Measurements from ENCODE around the gene TRAPPC8. TPM values are rescaled to one million over a fixed set of nuclear protein-coding genes. Genes with fewer than 3 reads are reported as not detected.
"Not testable (repeated sequence)": the region's sequence is repeated elsewhere in the genome, so short reads cannot be mapped to it uniquely, and the experiment has no call there.

Gene TRAPPC8
- total RNA-seq, 4 donors from 2014 or later: 51.5 to 69.9 (median 55.0) TPM

- intact Hi-C loops (cut with DNase I; ENCODE audit: low total_unique reads): loop anchor here (10.0 kb wide), 1 partner anchor 265 kb away; no protein-coding TSS in a partner anchor
- in situ Hi-C loops (cut with MboI; ENCODE audit: low pct_ligation_motif_present in 1 of 4, low pct_unique_long_range_greater_than_20kb in 1 of 4, low sequenced_read_pairs in 3 of 4): loop anchor here in 3 of 4 donors (25.0 kb wide), 1 partner anchor 258 kb away; no protein-coding TSS in a partner anchor
These were observed 123.1 kb downstream of the TRAPPC8 start for GRCh38 chr18:31819925-31820229.

GRCh38 chr18:31819106-31819924, 123.6 kb downstream of the TRAPPC8 start:
- Histone ChIP-seq H3K9me3 (no peaks in the 10 kb centered on the region), H3K36me3 (no peaks in the 10 kb centered on the region), H3K4me1 (no peaks in the 10 kb centered on the region), H3K27me3 (no peaks in the 10 kb centered on the region), H3K27ac (no peak overlapping the region), H3K4me3 (no peak overlapping the region)
- in situ Hi-C loops (cut with MboI; ENCODE audit: low pct_ligation_motif_present in 1 of 4, low pct_unique_long_range_greater_than_20kb in 1 of 4, low sequenced_read_pairs in 3 of 4): loop anchor here in 3 of 4 donors (25.0 kb wide), 1 partner anchor 257 kb away; no protein-coding TSS in a partner anchor
- no peak for TF ChIP-seq POLR2AphosphoS5 (IDR thresholded peaks at IDR 0.05)
- peak; percentile 59 to 70 (median 65) for TF ChIP-seq CTCF (IDR thresholded peaks at IDR 0.05)
- 6 to 69% methylated on average over 2 to 11 of the region's 11 CpGs for WGBS, 2 donors (ENCODE audit: low coverage in 1 of 2)
- intact Hi-C loops (cut with DNase I; ENCODE audit: low total_unique reads): no loop called here
- no peak for DNase-seq

More at GRCh38 chr18:31819925-31820229, 123.1 kb downstream of the TRAPPC8 start:
- Histone ChIP-seq H3K27ac (no peak overlapping the region), H3K36me3 (no peaks in the 10 kb centered on the region), H3K9me3 (no peaks in the 10 kb centered on the region), H3K4me1 (no peaks in the 10 kb centered on the region), H3K4me3 (no peak overlapping the region), H3K27me3 (no peaks in the 10 kb centered on the region)
- no peak for DNase-seq
- TF ChIP-seq EP300 (IDR thresholded peaks at IDR 0.05; ENCODE audit: low read depth) (no peak), POLR2AphosphoS5 (IDR thresholded peaks at IDR 0.05) (no peak), CTCF (IDR thresholded peaks at IDR 0.05) (no peak), POLR2A (IDR thresholded peaks at IDR 0.05) (no peak)
- WGBS, 2 donors (ENCODE audit: low coverage in 1 of 2): 92 to 94% methylated on average over 1 of the region's 1 CpG

GRCh38 chr18:31814132-31814531, 128.8 kb downstream of the TRAPPC8 start:
- no peaks in the 10 kb centered on the region for H3K9me3 ChIP-seq
- intact Hi-C loops (cut with DNase I; ENCODE audit: low total_unique reads) (no loop called here), in situ Hi-C loops (cut with MboI; ENCODE audit: low pct_ligation_motif_present in 1 of 4, low pct_unique_long_range_greater_than_20kb in 1 of 4, low sequenced_read_pairs in 3 of 4) (loop anchor here in 3 of 4 donors (25.0 kb wide), 1 partner anchor 252 kb away; no protein-coding TSS in a partner anchor)
- H3K27me3 ChIP-seq: no peaks in the 10 kb centered on the region
- 37 to 43% methylated on average over 3 of the region's 3 CpGs for WGBS, 2 donors (ENCODE audit: low coverage in 1 of 2)
- H3K36me3 ChIP-seq: no peaks in the 10 kb centered on the region
- TF ChIP-seq POLR2A (IDR thresholded peaks at IDR 0.05) (no peak), POLR2AphosphoS5 (IDR thresholded peaks at IDR 0.05) (no peak), CTCF (IDR thresholded peaks at IDR 0.05) (no peak), EP300 (IDR thresholded peaks at IDR 0.05; ENCODE audit: low read depth) (no peak)
- no peak for DNase-seq
- no peak overlapping the region for H3K27ac ChIP-seq
- H3K4me3 ChIP-seq: no peak overlapping the region
- H3K4me1 ChIP-seq: no peaks in the 10 kb centered on the region

- H3K36me3 ChIP-seq; DNase-seq; intact Hi-C loops (cut with DNase I; ENCODE audit: low total_unique reads); H3K27ac ChIP-seq; H3K27me3 ChIP-seq; H3K4me3 ChIP-seq; H3K9me3 ChIP-seq; H3K4me1 ChIP-seq: not testable (repeated sequence)
- 69 to 70% methylated on average over 2 to 7 of the region's 7 CpGs for WGBS, 2 donors (ENCODE audit: low coverage in 1 of 2)
- in situ Hi-C loops (cut with MboI; ENCODE audit: low pct_ligation_motif_present in 1 of 4, low pct_unique_long_range_greater_than_20kb in 1 of 4, low sequenced_read_pairs in 3 of 4): loop anchor here in 3 of 4 donors (25.0 kb wide), 1 partner anchor 248 kb away; no protein-coding TSS in a partner anchor
These were observed 132.4 kb downstream of the TRAPPC8 start for GRCh38 chr18:31810336-31811130.

- H3K4me3 ChIP-seq; H3K36me3 ChIP-seq; H3K4me1 ChIP-seq; H3K9me3 ChIP-seq; intact Hi-C loops (cut with DNase I; ENCODE audit: low total_unique reads); H3K27ac ChIP-seq; H3K27me3 ChIP-seq; DNase-seq: not testable (repeated sequence)
- in situ Hi-C loops (cut with MboI; ENCODE audit: low pct_ligation_motif_present in 1 of 4, low pct_unique_long_range_greater_than_20kb in 1 of 4, low sequenced_read_pairs in 3 of 4): loop anchor here in 3 of 4 donors (25.0 kb wide), 1 partner anchor 247 kb away; no protein-coding TSS in a partner anchor
- WGBS, 2 donors (ENCODE audit: low coverage in 1 of 2): 73 to 82% methylated on average over 3 to 4 of the region's 4 CpGs
These were observed 133.9 kb downstream of the TRAPPC8 start for GRCh38 chr18:31809049-31809448.
